HepG2 (cell line): ENCODE data around the gene HTRA2.

ENCODE experiments used
- ARNT ChIP-seq: fragments of 450-650 bp; IDR thresholded peaks from 2 replicates; pipeline ENCODE4 v1.6.1; 2017
- CTCF ChIP-seq: sonication (generic); formaldehyde crosslinking; IDR thresholded peaks from 2 replicates; pipeline ENCODE4 v1.5.0; 2020; ENCODE audit warnings: mild to moderate bottlenecking, missing genetic modification reagents, moderate library complexity
- POLR2A ChIP-seq, 2 experiments: IDR thresholded peaks; 2 replicates each; pipeline ENCODE4 v1.6.1; 2011; ENCODE audit warnings: low read depth in 2 of 2, low read length in 2 of 2, mild to moderate bottlenecking in 1 of 2, moderate library complexity in 1 of 2; ENCODE audit not compliant: insufficient read depth in 1 of 2
- RAD21 ChIP-seq: fragments of 450-650 bp; formaldehyde crosslinking; IDR thresholded peaks from 2 replicates; pipeline ENCODE4 v1.5.0; 2020; ENCODE audit warnings: mild to moderate bottlenecking
- RXRB ChIP-seq: IDR thresholded peaks from 2 replicates; pipeline ENCODE4 v1.6.1; 2016; ENCODE audit warnings: borderline replicate concordance, missing genetic modification reagents, missing compliant biosample characterization
- ZNF224 ChIP-seq: sonication (generic); formaldehyde crosslinking; IDR thresholded peaks from 2 replicates; pipeline ENCODE4 v1.5.0; 2020; ENCODE audit warnings: mild to moderate bottlenecking, missing genetic modification reagents
- ZNF343 ChIP-seq: sonication (generic); formaldehyde crosslinking; IDR thresholded peaks from 2 replicates; pipeline ENCODE4 v1.4.0; 2020; ENCODE audit warnings: mild to moderate bottlenecking, missing genetic modification reagents
- ZXDC ChIP-seq: sonication (generic); formaldehyde crosslinking; IDR thresholded peaks from 2 replicates; pipeline ENCODE4 v1.5.0; 2020; ENCODE audit warnings: mild to moderate bottlenecking, missing genetic modification reagents

GRCh38 chr2:74554820-74555531 lies 25.2 kb downstream of the HTRA2 start:
- TF ChIP-seq CTCF (CRISPR knock-in tag) (no peak), RXRB (no peak), ARNT (no peak), ZNF343 (CRISPR knock-in tag) (no peak), ZXDC (no peak), POLR2A (IDR thresholded peaks at IDR 0.05; ENCODE audit: insufficient read depth in 1 of 2, low read depth in 2 of 2, low read length in 2 of 2) (no peak), ZNF224 (no peak), RAD21 (CRISPR knock-in tag) (no peak)
